NB4 (cell line): ENCODE results near the gene KLHL9.

Experiments
- CTCF ChIP-seq: IDR thresholded peaks from one replicate; pipeline ENCODE4 v1.5.1; 2012; ENCODE audit warnings: low read depth, low read length
- POLR2A ChIP-seq: IDR thresholded peaks from 2 replicates; pipeline ENCODE4 v1.6.1; 2011; ENCODE audit warnings: mild to moderate bottlenecking; ENCODE audit not compliant: insufficient read length; ENCODE audit errors: extremely low read depth

GRCh38 chr9:21340735-21341134 lies 5.5 kb upstream of the KLHL9 start:
- TF ChIP-seq CTCF (no peak), POLR2A (no peak)
